Neuronal stem cell (in vitro differentiated cells): Measurements from ENCODE around the gene PTPRD.

Experiments used
- DNase-seq: peaks from one replicate; pipeline ENCODE4 v3.0.0-alpha.2; 2013; ENCODE audit warnings: low spot score
- H2AFZ ChIP-seq: one replicate; pipeline ENCODE4 v1.6.1; 2013; ENCODE audit warnings: mild to moderate bottlenecking, low read length, inconsistent platforms
- H2AK5ac ChIP-seq: 2 replicates; pipeline ENCODE4 v1.6.1; 2013; ENCODE audit warnings: low read depth, mild to moderate bottlenecking, inconsistent platforms, low read length, moderate library complexity, mixed read lengths
- H2BK120ac ChIP-seq: 2 replicates; pipeline ENCODE4 v1.6.1; 2013; ENCODE audit warnings: low read depth, mild to moderate bottlenecking, inconsistent platforms, low read length, moderate library complexity, mixed read lengths
- H2BK12ac ChIP-seq: one replicate; pipeline ENCODE4 v1.6.1; 2013; ENCODE audit warnings: low read length, inconsistent platforms
- H2BK15ac ChIP-seq: 2 replicates; pipeline ENCODE4 v1.6.1; 2013; ENCODE audit warnings: mild to moderate bottlenecking, low read length, inconsistent platforms, mixed read lengths
- H2BK5ac ChIP-seq: one replicate; pipeline ENCODE4 v1.6.1; 2013; ENCODE audit warnings: inconsistent platforms, mild to moderate bottlenecking, low read length, moderate library complexity
- H3K14ac ChIP-seq: one replicate; pipeline ENCODE4 v1.6.1; 2013; ENCODE audit warnings: low read length, inconsistent platforms
- H3K18ac ChIP-seq: 2 replicates; pipeline ENCODE4 v1.6.1; 2013; ENCODE audit warnings: low read length, inconsistent platforms
- H3K23ac ChIP-seq: 2 replicates; pipeline ENCODE4 v1.6.1; 2013; ENCODE audit warnings: low read depth, mild to moderate bottlenecking, mixed read lengths, low read length, inconsistent platforms; ENCODE audit not compliant: poor library complexity
- H3K27ac ChIP-seq: replicated peaks from 3 replicates; pipeline ENCODE4 v1.5.1; 2013; ENCODE audit warnings: low read length, inconsistent platforms
- H3K27me3 ChIP-seq, 3 experiments: 2 replicates each; pipeline ENCODE4 v1.6.1; 2013; ENCODE audit warnings: low read length in 3 of 3, mild to moderate bottlenecking in 2 of 3, inconsistent platforms in 1 of 3, low read depth in 1 of 3, mixed read lengths in 1 of 3, moderate library complexity in 1 of 3; ENCODE audit not compliant: control insufficient read depth in 3 of 3, insufficient read depth in 3 of 3
- H3K36me3 ChIP-seq, 2 donors: replicated peaks in 1 of 2; 2 replicates each; pipeline ENCODE4 v1.6.1; 2013; ENCODE audit warnings: low read length in 2 of 2; ENCODE audit not compliant: control insufficient read depth in 2 of 2, insufficient read depth in 2 of 2
- H3K4ac ChIP-seq: 2 replicates; pipeline ENCODE4 v1.6.1; 2013; ENCODE audit warnings: inconsistent platforms, mild to moderate bottlenecking, low read length, moderate library complexity
- H3K4me1 ChIP-seq, 2 donors: 1 replicate in 1 of 2; 2 replicates in 1 of 2; pipeline ENCODE4 v1.6.1; 2013; ENCODE audit warnings: low read length in 2 of 2, low read depth in 1 of 2; ENCODE audit not compliant: control insufficient read depth in 2 of 2, insufficient read depth in 1 of 2
- H3K4me2 ChIP-seq: one replicate; pipeline ENCODE4 v1.6.1; 2013; ENCODE audit warnings: mild to moderate bottlenecking, low read length, inconsistent platforms; ENCODE audit not compliant: insufficient read depth, poor library complexity, severe bottlenecking
- H3K4me3 ChIP-seq, 2 donors: 2 replicates each; pipeline ENCODE4 v1.5.1; 2013; ENCODE audit warnings: low read length in 2 of 2, mild to moderate bottlenecking in 2 of 2, inconsistent platforms in 1 of 2, moderate library complexity in 1 of 2
- H3K79me1 ChIP-seq: one replicate; pipeline ENCODE4 v1.6.1; 2013; ENCODE audit warnings: low read depth, mild to moderate bottlenecking, inconsistent platforms, low read length, moderate library complexity
- H3K9ac ChIP-seq: one replicate; pipeline ENCODE4 v1.6.1; 2013; ENCODE audit warnings: mild to moderate bottlenecking, low read depth, low read length, inconsistent platforms; ENCODE audit not compliant: poor library complexity
- H3K9me3 ChIP-seq, 2 donors: replicated peaks in 1 of 2; 2 replicates each; pipeline versions ENCODE3 to v1.6.1; 2013; ENCODE audit warnings: low read length in 2 of 2, mild to moderate bottlenecking in 2 of 2, inconsistent platforms in 1 of 2, low read depth in 1 of 2, mixed read lengths in 1 of 2, moderate library complexity in 1 of 2; ENCODE audit not compliant: control insufficient read depth in 2 of 2, insufficient read depth in 1 of 2
- H4K8ac ChIP-seq: one replicate; pipeline ENCODE4 v1.6.1; 2013; ENCODE audit warnings: low read depth, mild to moderate bottlenecking, inconsistent platforms, low read length, moderate library complexity
- H4K91ac ChIP-seq: one replicate; pipeline ENCODE4 v1.6.1; 2013; ENCODE audit warnings: low read length, low read depth, mild to moderate bottlenecking, inconsistent platforms; ENCODE audit not compliant: poor library complexity
- WGBS, 2 donors: extraction: QIAGEN DNeasy Blood & Tissue Kit; methylation state at CpG; one replicate each; pipeline ENCODE4 v1.1.7; 2013; ENCODE audit warnings: missing lambda C conversion rate in 2 of 2, mixed read lengths in 1 of 2; ENCODE audit not compliant: insufficient read length in 2 of 2, insufficient replicate concordance in 1 of 2; ENCODE audit errors: extremely low coverage in 2 of 2; 5-methylcytosine and 5-hydroxymethylcytosine counted together

Gene PTPRD

GRCh38 chr9:9874270-9874669 is 738.5 kb downstream of the PTPRD start:
- H3K23ac ChIP-seq, result no peak overlapping the region
- H3K27me3 ChIP-seq, result no peaks in the 10 kb centered on the region
- H3K9ac ChIP-seq, result no peak overlapping the region
- no peak for DNase-seq
- no peaks in the 10 kb centered on the region for H3K4me1 ChIP-seq
- H4K91ac ChIP-seq, result no peak overlapping the region
- H2BK12ac ChIP-seq, result no peak overlapping the region
- H3K4ac ChIP-seq, result no peak overlapping the region
- H2BK120ac ChIP-seq, result no peak overlapping the region
- no peak overlapping the region for H3K4me3 ChIP-seq
- no peak overlapping the region for H2BK5ac ChIP-seq
- no peaks in the 10 kb centered on the region for H3K36me3 ChIP-seq
- H2AK5ac ChIP-seq, result no peak overlapping the region
- no peak overlapping the region for H2BK15ac ChIP-seq
- H2AFZ ChIP-seq, result no peak overlapping the region
- no peak overlapping the region for H4K8ac ChIP-seq
- H3K18ac ChIP-seq, result no peak overlapping the region
- no CpG with 5 or more reads among the region's 3 CpGs for WGBS, 2 donors
- no peak overlapping the region for H3K27ac ChIP-seq
- no peaks in the 10 kb centered on the region for H3K79me1 ChIP-seq
- no peak overlapping the region for H3K4me2 ChIP-seq
- H3K14ac ChIP-seq, result no peak overlapping the region
- H3K9me3 ChIP-seq, result no peaks in the 10 kb centered on the region

- Histone ChIP-seq H3K27me3 (no peaks in the 10 kb centered on the region), H3K9me3 (no peaks in the 10 kb centered on the region), H3K27ac (no peak overlapping the region), H3K4me3 (no peak overlapping the region), H2AFZ (no peak overlapping the region), H3K4me1 (no peaks in the 10 kb centered on the region), H2BK12ac (no peak overlapping the region), H3K14ac (no peak overlapping the region), H3K79me1 (no peaks in the 10 kb centered on the region), H3K4me2 (no peak overlapping the region), H3K23ac (no peak overlapping the region), H3K18ac (no peak overlapping the region), H3K4ac (no peak overlapping the region), H3K9ac (no peak overlapping the region), H2BK15ac (no peak overlapping the region), H4K8ac (no peak overlapping the region), H2BK120ac (no peak overlapping the region), H4K91ac (no peak overlapping the region), H2BK5ac (no peak overlapping the region), H3K36me3 (no peaks in the 10 kb centered on the region), H2AK5ac (no peak overlapping the region)
- no peak for DNase-seq
- WGBS, 2 donors, result no CpG with 5 or more reads among the region's 3 CpGs
Measured at GRCh38 chr9:9862235-9862810, 750.5 kb downstream of the PTPRD start.

GRCh38 chr9:9855177-9856078 is 757.4 kb downstream of the PTPRD start:
- DNase-seq, result no peak
- WGBS, 2 donors, result no CpG with 5 or more reads among the region's 15 CpGs
- H3K9me3 ChIP-seq, result no peaks in the 10 kb centered on the region

GRCh38 chr9:9847750-9848149 is 765.1 kb downstream of the PTPRD start:
- Histone ChIP-seq H3K36me3 (no peaks in the 10 kb centered on the region), H2BK12ac (no peak overlapping the region), H3K4me1 (no peaks in the 10 kb centered on the region), H3K23ac (no peak overlapping the region), H2BK15ac (no peak overlapping the region), H3K9ac (no peak overlapping the region), H3K4me2 (no peak overlapping the region), H3K79me1 (no peaks in the 10 kb centered on the region), H3K14ac (no peak overlapping the region), H3K27me3 (no peaks in the 10 kb centered on the region), H2AK5ac (no peak overlapping the region), H3K18ac (no peak overlapping the region), H2BK5ac (no peak overlapping the region), H3K9me3 (no peaks in the 10 kb centered on the region), H3K4me3 (no peak overlapping the region), H3K27ac (no peak overlapping the region), H3K4ac (no peak overlapping the region), H2AFZ (peak overlapping the region; percentile 41), H2BK120ac (no peak overlapping the region), H4K8ac (no peak overlapping the region), H4K91ac (no peak overlapping the region)
- DNase-seq, result no peak
- WGBS, 2 donors, result no CpG with 5 or more reads among the region's 5 CpGs

More at GRCh38 chr9:9855177-9856078, 757.4 kb downstream of the PTPRD start:
- Histone ChIP-seq H3K27me3 (no peaks in the 10 kb centered on the region), H3K14ac (peak overlapping the region; percentile 1), H4K8ac (peak overlapping the region; percentile 82), H3K18ac (peak overlapping the region; percentile 57), H2BK12ac (no peak overlapping the region), H2AFZ (peak overlapping the region; percentile 40), H3K79me1 (no peaks in the 10 kb centered on the region), H2BK15ac (no peak overlapping the region), H3K9ac (no peak overlapping the region), H2AK5ac (no peak overlapping the region), H3K4me3 (no peak overlapping the region), H2BK120ac (no peak overlapping the region), H3K4me1 (no peaks in the 10 kb centered on the region), H2BK5ac (no peak overlapping the region), H3K23ac (no peak overlapping the region), H4K91ac (no peak overlapping the region), H3K4ac (no peak overlapping the region), H3K27ac (no peak overlapping the region), H3K36me3 (no peaks in the 10 kb centered on the region), H3K4me2 (no peak overlapping the region)
